HepG2 (cell line): ENCODE measurements around the gene NRL. TPM values are rescaled to one million over a fixed set of nuclear protein-coding genes. Genes with fewer than 3 reads are reported as not detected.
A peak's percentile ranks its signal among the peaks of the same experiment; 100 is the strongest.

Experiments used
- ATAC-seq: fragments of 200-7000 bp; cut with Tn5 transposase; 3 replicates; pipeline ENCODE4 v1.9.1; 2020; ENCODE audit warnings: mild to moderate bottlenecking, moderate library complexity
- BruUV-seq: library from RNA; stranded (reverse); fragments of 400-500 nt; replicated peaks from 2 replicates; lab custom pipeline; 2021; lab: Mats Ljungman, UMichigan
- CTCF ChIA-PET: fragments of 300-600 bp; formaldehyde crosslinking; extraction: SDS; loops from one replicate; lab custom pipeline; 2021; ENCODE audit warnings: low total read pairs, inconsistent platforms, low intra/inter-chr PET ratio; lab: Yijun Ruan, JAX
- POLR2A ChIA-PET: fragments of 350-600 bp; sonication (Branson Sonifier 250); formaldehyde crosslinking; loops from one replicate; lab custom pipeline; 2020; ENCODE audit warnings: antibody characterized with exemption, inconsistent platforms; lab: Yijun Ruan, JAX
- DNase-seq: peaks from one replicate; pipeline ENCODE4 v3.0.0-alpha.2; 2015; ENCODE audit warnings: low spot score
- FAIRE-seq: peaks from 3 replicates; lab custom pipeline; 2011; peaks lifted over from hg19 to GRCh38; lab: Jason Lieb, UNC
- H2AFZ ChIP-seq: one replicate; pipeline ENCODE4 v1.6.1; 2011; ENCODE audit warnings: low read length, inconsistent platforms
- H3K27ac ChIP-seq: fragments of 300-600 bp; 3 replicates; pipeline ENCODE4 v1.8.0; 2011; ENCODE audit warnings: mixed run types, mild to moderate bottlenecking, mixed read lengths, low read length, inconsistent platforms; ENCODE audit not compliant: insufficient read depth; ENCODE audit errors: extremely low read length
- H3K27me3 ChIP-seq, 2 experiments: fragments of 200-600 bp in 1 of 2; 2 replicates in 1 of 2; 3 replicates in 1 of 2; pipeline versions ENCODE4 v1.6.0 to v1.8.0; 2011; ENCODE audit warnings: low read length in 2 of 2, mild to moderate bottlenecking in 2 of 2, moderate library complexity in 2 of 2, inconsistent platforms in 1 of 2; ENCODE audit not compliant: insufficient read depth in 2 of 2, control insufficient read depth in 1 of 2
- H3K36me3 ChIP-seq, 2 experiments: fragments of 200-600 bp in 1 of 2; replicated peaks in 1 of 2; 2 replicates in 1 of 2; 3 replicates in 1 of 2; pipeline versions ENCODE4 v1.5.1 to v1.8.0; 2011; ENCODE audit warnings: low read length in 2 of 2, inconsistent platforms in 1 of 2; ENCODE audit not compliant: insufficient read depth in 2 of 2, control insufficient read depth in 1 of 2
- H3K4me1 ChIP-seq: 2 replicates; pipeline ENCODE4 v1.5.1; 2012; ENCODE audit warnings: low read length, inconsistent platforms; ENCODE audit not compliant: insufficient read depth
- H3K4me2 ChIP-seq: 2 replicates; pipeline ENCODE4 v1.6.0; 2011; ENCODE audit warnings: low read depth, low read length, inconsistent platforms
- H3K4me3 ChIP-seq, 3 experiments: fragments of 200-600 bp in 1 of 3; sonication (generic), shearing (Covaris generic) in 1 of 3; replicated peaks in 1 of 3; 2 replicates each; pipeline ENCODE4 v1.5.1; 2011 to 2016; ENCODE audit warnings: low read length in 3 of 3, inconsistent platforms in 2 of 3, low read depth in 2 of 3, mild to moderate bottlenecking in 2 of 3, control low read depth in 1 of 3, mixed read lengths in 1 of 3; ENCODE audit not compliant: insufficient read depth in 1 of 3
- H3K79me2 ChIP-seq: one replicate; pipeline ENCODE4 v1.6.1; 2011; ENCODE audit warnings: low read length, inconsistent platforms; ENCODE audit not compliant: insufficient read depth
- H3K9ac ChIP-seq: 2 replicates; pipeline ENCODE4 v1.6.0; 2011; ENCODE audit warnings: mild to moderate bottlenecking, low read depth, low read length, inconsistent platforms; ENCODE audit not compliant: insufficient read depth
- H3K9me3 ChIP-seq: 2 replicates; pipeline ENCODE4 v1.5.1; 2012; ENCODE audit warnings: mild to moderate bottlenecking, low read length
- H4K20me1 ChIP-seq: 2 replicates; pipeline ENCODE4 v1.6.0; 2011; ENCODE audit warnings: inconsistent platforms, mild to moderate bottlenecking, low read length, moderate library complexity; ENCODE audit not compliant: insufficient read depth
- CHCHD3 ChIP-seq: sonication (generic); formaldehyde crosslinking; IDR thresholded peaks from 2 replicates; pipeline ENCODE4 v1.8.0; 2022; ENCODE audit warnings: mild to moderate bottlenecking, missing genetic modification reagents, moderate library complexity
- DNMT1 ChIP-seq: sonication (generic); formaldehyde crosslinking; IDR thresholded peaks from 2 replicates; pipeline ENCODE4 v1.5.1; 2020; ENCODE audit warnings: mild to moderate bottlenecking, missing genetic modification reagents
- EEA1 ChIP-seq: sonication (generic); formaldehyde crosslinking; IDR thresholded peaks from 2 replicates; pipeline ENCODE4 v1.5.1; 2020; ENCODE audit warnings: mild to moderate bottlenecking, missing genetic modification reagents, borderline replicate concordance
- EED ChIP-seq: sonication (generic); formaldehyde crosslinking; IDR thresholded peaks from 2 replicates; pipeline ENCODE4 v1.5.0; 2020; ENCODE audit warnings: mild to moderate bottlenecking, missing genetic modification reagents
- ESRRA ChIP-seq: sonication (generic); formaldehyde crosslinking; IDR thresholded peaks from 2 replicates; pipeline ENCODE4 v1.5.1; 2020; ENCODE audit warnings: mild to moderate bottlenecking, low read depth, missing genetic modification reagents
- FOXM1 ChIP-seq: sonication (generic); formaldehyde crosslinking; IDR thresholded peaks from 2 replicates; pipeline ENCODE4 v1.5.0; 2020; ENCODE audit warnings: missing genetic modification reagents
- GATA4 ChIP-seq: sonication (generic); IDR thresholded peaks from 2 replicates; pipeline ENCODE4 v1.6.1; 2016; ENCODE audit warnings: antibody characterized with exemption, low read depth, borderline replicate concordance
- IRF2 ChIP-seq: IDR thresholded peaks from 2 replicates; pipeline ENCODE4 v1.6.1; 2018; ENCODE audit warnings: missing genetic modification reagents, missing compliant biosample characterization
- JDP2 ChIP-seq: sonication (generic); formaldehyde crosslinking; IDR thresholded peaks from 2 replicates; pipeline ENCODE4 v1.8.1; 2022; ENCODE audit warnings: missing genetic modification reagents, borderline replicate concordance
- ONECUT2 ChIP-seq: sonication (generic); formaldehyde crosslinking; IDR thresholded peaks from 2 replicates; pipeline ENCODE4 v1.4.0; 2020; ENCODE audit warnings: missing genetic modification reagents
- SAFB2 ChIP-seq: sonication (generic); formaldehyde crosslinking; IDR thresholded peaks from 2 replicates; pipeline ENCODE4 v1.5.1; 2020; ENCODE audit warnings: missing genetic modification reagents, low read depth, mild to moderate bottlenecking, borderline replicate concordance
- SIN3B ChIP-seq: fragments of 150-350 bp; IDR thresholded peaks from 2 replicates; pipeline ENCODE4 v1.6.1; 2014; ENCODE audit warnings: low read length
- ZBTB49 ChIP-seq: sonication (generic); formaldehyde crosslinking; IDR thresholded peaks from 2 replicates; pipeline ENCODE4 v1.4.0; 2020; ENCODE audit warnings: missing genetic modification reagents, borderline replicate concordance
- ZEB1 ChIP-seq: IDR thresholded peaks from 2 replicates; pipeline ENCODE4 v1.6.1; 2012; ENCODE audit warnings: mild to moderate bottlenecking, low read depth, inconsistent platforms; ENCODE audit not compliant: insufficient replicate concordance
- ZNF101 ChIP-seq: sonication (generic); formaldehyde crosslinking; IDR thresholded peaks from 2 replicates; pipeline ENCODE4 v1.4.0; 2020; ENCODE audit warnings: mild to moderate bottlenecking, low read depth, missing genetic modification reagents, borderline replicate concordance
- ZNF235 ChIP-seq: sonication (generic); formaldehyde crosslinking; IDR thresholded peaks from 2 replicates; pipeline ENCODE4 v1.8.1; 2023; ENCODE audit warnings: mild to moderate bottlenecking, missing genetic modification reagents, borderline replicate concordance
- ZNF572 ChIP-seq: sonication (generic); formaldehyde crosslinking; IDR thresholded peaks from 2 replicates; pipeline ENCODE4 v1.5.1; 2020; ENCODE audit warnings: mild to moderate bottlenecking, missing genetic modification reagents
- ZNF709 ChIP-seq: sonication (generic); formaldehyde crosslinking; IDR thresholded peaks from 2 replicates; pipeline ENCODE4 v1.5.0; 2020; ENCODE audit warnings: mild to moderate bottlenecking, missing genetic modification reagents
- ZNF724P ChIP-seq: sonication (generic); formaldehyde crosslinking; IDR thresholded peaks from 2 replicates; pipeline ENCODE4 v1.8.0; 2022; ENCODE audit warnings: missing genetic modification reagents, borderline replicate concordance
- WGBS: methylation state at CpG from one replicate; pipeline ENCODE4 v1.1.6; 2017; ENCODE audit warnings: low lambda C conversion rate; 5-methylcytosine and 5-hydroxymethylcytosine counted together
- in situ Hi-C: cut with HindIII; loops from 2 replicates; pipeline ENCODE4 v1.10.0; 2017; ENCODE audit warnings: low pct_unique_long_range_greater_than_20kb; ENCODE audit not compliant: extremely low pct_ligation_motif_present
- intact Hi-C: fragments of 100-400 bp; cut with micrococcal nuclease; formaldehyde crosslinking; loops from one replicate; pipeline ENCODE4 v1.10.0; 2022; ENCODE audit not compliant: unreplicated experiment
- polyA plus RNA-seq, 8 experiments: library from polyadenylated mRNA; depleted of rRNA in 3 of 8; stranded (reverse) in 7 of 8; unstranded in 1 of 8; fragments of >200 nt; fragmentation: Illumina TruSeq in 4 of 8; extraction: Trizol in 4 of 8; gene quantifications; 2 replicates each; pipeline versions ENCODE4 v1.2.1 to v1.2.3, GENCODE V29; 2011 to 2016; ENCODE audit warnings: low read depth in 4 of 8, missing spikeins in 1 of 8, mixed read lengths in 1 of 8; ENCODE audit not compliant: insufficient read depth in 1 of 8
- total RNA-seq, 5 experiments: library from RNA; depleted of rRNA; stranded (reverse); fragments of >200 nt; fragmentation: Illumina TruSeq; extraction: Trizol; gene quantifications; 2 replicates each; pipeline ENCODE4 v1.2.3, GENCODE V29; 2016; ENCODE audit warnings: low read depth in 1 of 5
- TF ChIP-seq, protein P1 (sequence below), 2 experiments: fragments of 450-650 bp in 1 of 2; sonication (generic) in 1 of 2; formaldehyde crosslinking; IDR thresholded peaks; 2 replicates each; pipeline versions ENCODE4 v1.5.0 to v1.8.0; 2020 to 2022; ENCODE audit warnings: mild to moderate bottlenecking in 1 of 2, missing genetic modification reagents in 1 of 2

Gene NRL
- total and polyA plus RNA-seq, 2 of the 13 experiments (the other 11 are each of a cell fraction or from before 2014, with no cell fraction given), result 2.5 to 4.7 TPM

DNA sequence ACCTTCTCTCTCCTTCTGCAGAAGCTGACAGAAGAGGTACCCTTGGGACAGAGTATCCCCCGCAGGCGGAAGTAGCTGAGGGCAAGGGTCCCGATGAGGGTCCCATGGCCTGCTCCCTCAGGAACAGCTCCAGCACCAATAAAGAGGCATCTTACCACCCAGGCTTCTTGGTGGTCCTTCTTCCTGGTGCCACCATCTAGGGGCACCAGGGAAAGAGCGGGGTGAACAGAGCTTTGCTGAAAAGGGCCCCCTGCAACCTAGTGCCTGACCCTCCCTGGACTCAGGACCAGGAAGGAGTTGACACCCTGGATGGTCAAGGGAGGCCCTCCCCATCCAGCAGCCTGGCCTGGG is 45.7 kb upstream of the NRL start:
- 96% methylated on average over 4 of the region's 4 CpGs for WGBS
- intact Hi-C loops, result no loop called here
- no peak overlapping the region for H2AFZ ChIP-seq
- peaks cover 5% of the 10 kb centered on the region for H3K79me2 ChIP-seq
- FAIRE-seq (no peak), ATAC-seq (no peak), DNase-seq (no peak)
- H3K4me1 ChIP-seq, result peaks cover 28% of the 10 kb centered on the region
- in situ Hi-C loops, result loop anchor here (5.0 kb wide), 1 partner anchor 103 kb away; no protein-coding TSS in a partner anchor
- peak overlapping the region; percentile 98; the same call in 1 of the 2 replicates for H3K4me2 ChIP-seq
- no peaks in the 10 kb centered on the region for H3K9me3 ChIP-seq
- ChIA-PET POLR2A (interaction anchor here (1.0 to 11.8 kb wide), 35 partner anchors 9 to 1183 kb away, joined by 3 to 233 read pairs (median 11); partner anchors contain the start of genes ACIN1, C14orf119, CHMP4A and CIDEB), CTCF (interaction anchor here (1.2 to 2.4 kb wide), 8 partner anchors 21 to 147 kb away, joined by 4 to 12 read pairs (median 8); partner anchors contain the start of gene PSME1)
- H3K27ac ChIP-seq, result peak overlapping the region; percentile 24
- TF ChIP-seq SIN3B, result no peak
- TF ChIP-seq FOXM1, result no peak
- no peak for TF ChIP-seq ESRRA (CRISPR knock-in tag)
- no peak for TF ChIP-seq ZNF101
- peak; percentile 92; the same call in 1 of the 2 replicates for TF ChIP-seq CHCHD3 (CRISPR knock-in tag)
- TF ChIP-seq ZNF235 (CRISPR knock-in tag), result 0 out of 2 replicates have a peak, but pooled peaks have one; percentile 12
- 0 out of 2 replicates have a peak, but pooled peaks have one; percentile 20 for TF ChIP-seq EED
- TF ChIP-seq ZBTB49 (CRISPR knock-in tag), result 0 out of 2 replicates have a peak, but pooled peaks have one; percentile 43
- TF ChIP-seq EEA1 (CRISPR knock-in tag), result peak; percentile 19; the same call in 1 of the 2 replicates
- 0 out of 2 replicates have a peak, but pooled peaks have one; percentile 6 for TF ChIP-seq SAFB2 (CRISPR knock-in tag)
- 0 out of 2 replicates have a peak, but pooled peaks have one; percentile 31 for TF ChIP-seq ZNF709 (CRISPR knock-in tag)
- TF ChIP-seq IRF2 (CRISPR knock-in tag), result no peak
- TF ChIP-seq GATA4, result no peak
- TF ChIP-seq, protein P1, sequence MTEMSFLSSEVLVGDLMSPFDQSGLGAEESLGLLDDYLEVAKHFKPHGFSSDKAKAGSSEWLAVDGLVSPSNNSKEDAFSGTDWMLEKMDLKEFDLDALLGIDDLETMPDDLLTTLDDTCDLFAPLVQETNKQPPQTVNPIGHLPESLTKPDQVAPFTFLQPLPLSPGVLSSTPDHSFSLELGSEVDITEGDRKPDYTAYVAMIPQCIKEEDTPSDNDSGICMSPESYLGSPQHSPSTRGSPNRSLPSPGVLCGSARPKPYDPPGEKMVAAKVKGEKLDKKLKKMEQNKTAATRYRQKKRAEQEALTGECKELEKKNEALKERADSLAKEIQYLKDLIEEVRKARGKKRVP (CRISPR knock-in tag; IDR thresholded peaks at IDR 0.05), result 0 out of 4 replicates have a peak, but pooled peaks of 1 of the 2 experiments have one; percentile 11
- peak; percentile 62; the same call in 1 of the 2 replicates for TF ChIP-seq ZNF572 (CRISPR knock-in tag)
- TF ChIP-seq DNMT1 (CRISPR knock-in tag), result peak; percentile 34; the same call in 1 of the 2 replicates
- peak; percentile 5 for TF ChIP-seq ZEB1
- 0 out of 2 replicates have a peak, but pooled peaks have one; percentile 45 for TF ChIP-seq ZNF724P (CRISPR knock-in tag)
- no peak for TF ChIP-seq ONECUT2
- no peak for TF ChIP-seq JDP2 (CRISPR knock-in tag)
- H3K4me3 ChIP-seq, result no peak overlapping the region
- H3K27me3 ChIP-seq, result no peaks in the 10 kb centered on the region; a peak in 1 of 5 replicates
- no peaks in the 10 kb centered on the region for H4K20me1 ChIP-seq
- H3K36me3 ChIP-seq, result peaks cover 61 to 68% of the 10 kb centered on the region in 2 experiments
- BruUV-seq, result no TSS peak
- no peak overlapping the region for H3K9ac ChIP-seq
